ENCODE results near the gene KYAT1. TPM values are rescaled to one million over a fixed set of nuclear protein-coding genes. Genes with fewer than 3 reads are reported as not detected.
"Not testable (repeated sequence)": the region's sequence is repeated elsewhere in the genome, so short reads cannot be mapped to it uniquely, and the experiment has no call there.

KYAT1 gene
- total RNA-seq, 1 donor from 2014 or later, result 9.8 TPM

DNA sequence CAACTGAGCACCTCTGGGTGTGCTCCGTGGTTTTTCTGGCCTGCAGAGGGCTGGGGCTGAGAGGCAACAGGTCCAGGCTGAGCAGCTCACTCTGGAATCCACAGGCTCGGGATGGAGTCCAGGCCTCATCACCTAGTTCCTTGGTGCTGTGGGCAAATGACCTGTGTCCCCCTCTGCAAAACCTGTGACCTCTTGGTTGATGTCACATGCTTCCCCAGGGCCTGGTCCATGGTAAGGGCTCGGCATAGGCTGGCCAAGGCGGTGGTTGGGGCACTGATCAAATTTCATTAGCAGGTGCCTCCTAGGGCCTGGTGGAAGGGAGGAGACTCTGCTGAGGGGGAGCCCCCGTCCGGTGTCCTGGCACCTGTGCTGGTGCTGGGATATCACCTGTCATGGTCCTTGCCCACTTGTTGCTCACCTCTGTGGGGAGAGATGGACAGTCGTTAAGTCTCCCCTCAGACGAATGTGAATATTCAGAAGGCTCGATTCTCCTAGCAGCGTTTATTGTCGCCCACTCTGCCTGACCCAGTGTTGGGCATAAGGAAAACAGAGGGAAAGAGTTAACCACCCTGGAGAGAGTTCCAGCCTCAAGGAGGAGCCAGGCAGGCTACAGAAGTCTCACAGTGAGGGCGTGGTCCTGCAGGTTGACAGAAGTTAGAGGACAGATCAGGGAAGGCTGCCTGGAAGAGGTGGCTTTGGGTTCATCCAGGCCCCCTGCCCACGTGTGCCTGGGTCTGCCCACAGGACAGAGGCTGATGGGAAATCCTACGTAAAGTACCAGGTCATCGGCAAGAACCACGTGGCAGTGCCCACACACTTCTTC, 60.0 kb downstream of the KYAT1 start:
- no peak for FAIRE-seq
- no peak for DNase-seq (ENCODE audit: low spot score in 2 of 2)

DNA sequence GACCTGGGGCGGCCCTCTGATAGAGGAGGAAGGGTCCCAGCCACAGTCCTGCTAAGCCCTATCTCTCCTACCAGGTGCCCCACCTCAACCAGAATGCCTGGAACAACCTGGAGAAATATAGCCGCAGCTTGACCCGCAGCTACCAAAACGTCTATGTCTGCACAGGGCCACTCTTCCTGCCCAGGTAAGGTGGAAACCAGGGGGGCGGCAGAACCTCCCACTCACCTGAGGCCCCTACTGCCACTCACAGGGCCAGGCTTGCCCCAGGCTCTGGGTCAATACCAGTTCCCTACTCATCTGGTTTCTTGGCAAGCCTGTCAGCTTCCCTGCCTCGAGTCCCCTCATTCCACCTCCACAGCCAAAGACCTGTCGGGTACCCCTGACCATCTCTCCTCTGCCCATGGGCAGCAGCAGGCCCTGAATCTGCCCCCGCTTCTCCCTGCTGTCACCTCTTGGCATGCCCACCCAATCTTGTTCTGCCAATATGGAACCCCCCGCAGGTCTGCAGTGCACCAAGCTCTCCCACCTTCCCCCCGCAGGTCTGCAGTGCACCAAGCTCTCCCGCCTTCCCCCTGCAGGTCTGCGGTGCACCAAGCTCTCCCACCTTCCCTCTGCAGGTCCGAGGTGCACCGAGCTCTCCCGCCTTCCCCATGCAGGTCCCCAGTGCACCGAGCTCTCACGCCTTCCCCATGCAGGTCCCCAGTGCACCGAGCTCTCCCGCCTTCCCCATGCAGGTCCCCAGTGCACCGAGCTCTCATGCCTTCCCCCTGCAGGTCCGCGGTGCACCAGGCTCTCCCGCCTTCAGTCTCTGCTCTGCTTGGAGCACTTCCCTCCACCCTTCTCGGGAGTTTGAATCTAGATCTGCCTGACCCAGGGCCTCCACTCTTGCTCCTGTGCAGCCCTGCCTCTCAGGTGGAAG, 60.8 kb downstream of the KYAT1 start:
- FAIRE-seq, result no peak
- DNase-seq (ENCODE audit: low spot score in 2 of 2), result no peak

DNA sequence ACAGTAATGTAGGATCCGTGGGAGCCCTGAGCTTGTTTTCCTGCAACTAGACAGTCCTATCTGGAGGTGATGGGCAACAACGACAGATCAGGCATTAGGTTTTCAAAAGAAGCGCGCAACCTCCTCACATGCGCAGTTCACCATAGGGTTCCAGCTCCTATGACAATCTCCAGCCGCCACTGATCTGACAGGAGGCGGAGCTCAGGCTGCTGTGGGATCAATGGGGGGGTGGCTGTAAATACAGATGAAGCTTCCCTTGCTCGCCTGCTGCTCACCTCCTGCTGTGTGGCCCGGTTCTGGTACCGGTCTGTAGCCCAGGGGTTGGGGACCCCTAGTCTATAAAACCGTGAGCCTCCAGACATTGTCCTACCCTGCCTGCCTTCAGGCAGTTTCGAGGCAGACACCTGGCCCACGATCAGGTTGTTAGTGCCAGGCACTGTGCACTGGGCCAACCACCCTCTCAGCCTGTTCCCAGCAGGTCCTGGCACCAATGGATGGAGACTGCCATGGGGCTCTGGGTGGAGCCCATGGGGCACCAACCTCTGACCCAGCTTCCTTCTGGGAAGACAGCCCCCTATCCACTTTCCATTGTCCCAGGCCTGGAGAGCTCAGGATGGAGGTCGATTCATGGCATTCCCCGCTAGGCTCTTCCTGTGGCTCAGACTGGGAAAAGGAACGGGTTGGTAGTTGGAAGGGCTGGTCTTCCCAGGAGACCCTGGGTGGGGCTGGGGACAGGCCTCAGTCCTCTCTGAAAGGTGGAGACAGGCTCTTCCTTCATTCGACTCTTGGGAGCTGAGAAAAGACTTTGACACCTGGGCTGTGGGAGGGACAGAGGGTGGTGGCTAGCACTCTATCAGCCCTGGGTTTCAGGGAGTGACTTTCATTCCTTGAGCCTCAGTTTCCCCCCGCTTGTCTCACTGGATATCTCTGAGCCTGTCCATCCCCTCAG, 61.8 kb downstream of the KYAT1 start:
- FAIRE-seq (no peak), DNase-seq (ENCODE audit: low spot score in 2 of 2) (no peak)

DNA sequence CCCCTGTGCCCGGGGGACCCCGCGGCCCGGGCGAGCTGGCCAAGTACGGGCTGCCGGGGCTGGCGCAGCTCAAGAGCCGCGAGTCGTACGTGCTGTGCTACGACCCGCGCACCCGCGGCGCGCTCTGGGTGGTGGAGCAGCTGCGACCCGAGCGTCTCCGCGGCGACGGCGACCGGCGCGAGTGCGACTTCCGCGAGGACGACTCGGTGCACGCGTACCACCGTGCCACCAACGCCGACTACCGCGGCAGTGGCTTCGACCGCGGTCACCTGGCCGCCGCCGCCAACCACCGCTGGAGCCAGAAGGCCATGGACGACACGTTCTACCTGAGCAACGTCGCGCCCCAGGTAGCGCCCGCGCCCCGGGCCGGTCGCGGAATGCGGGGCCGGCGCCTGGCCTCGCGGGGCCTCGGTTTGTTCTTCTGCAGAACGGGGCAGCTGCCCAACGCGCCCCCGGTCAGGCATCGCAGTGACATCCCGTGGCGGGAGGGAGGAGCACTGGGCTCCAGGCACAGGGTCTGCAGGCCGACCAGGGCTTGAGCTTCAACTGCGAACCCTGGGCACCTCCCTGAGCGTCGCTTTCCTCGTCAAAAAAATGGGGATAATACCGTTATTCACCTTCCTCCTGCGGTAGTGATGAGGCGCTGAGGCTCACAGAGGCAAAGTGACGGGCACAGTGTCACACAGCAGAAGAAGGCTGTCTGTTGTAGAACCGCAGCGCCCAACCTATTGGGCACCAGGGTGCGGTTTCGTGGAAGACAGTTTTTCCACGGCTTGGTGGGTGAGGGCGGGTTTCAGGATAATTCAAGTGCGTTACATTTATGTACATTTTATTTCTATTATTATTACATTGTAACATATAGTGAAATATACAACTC, 62.7 kb downstream of the KYAT1 start:
- FAIRE-seq (no peak), DNase-seq (ENCODE audit: low spot score in 2 of 2) (peak; percentile 55 to 63)

DNA sequence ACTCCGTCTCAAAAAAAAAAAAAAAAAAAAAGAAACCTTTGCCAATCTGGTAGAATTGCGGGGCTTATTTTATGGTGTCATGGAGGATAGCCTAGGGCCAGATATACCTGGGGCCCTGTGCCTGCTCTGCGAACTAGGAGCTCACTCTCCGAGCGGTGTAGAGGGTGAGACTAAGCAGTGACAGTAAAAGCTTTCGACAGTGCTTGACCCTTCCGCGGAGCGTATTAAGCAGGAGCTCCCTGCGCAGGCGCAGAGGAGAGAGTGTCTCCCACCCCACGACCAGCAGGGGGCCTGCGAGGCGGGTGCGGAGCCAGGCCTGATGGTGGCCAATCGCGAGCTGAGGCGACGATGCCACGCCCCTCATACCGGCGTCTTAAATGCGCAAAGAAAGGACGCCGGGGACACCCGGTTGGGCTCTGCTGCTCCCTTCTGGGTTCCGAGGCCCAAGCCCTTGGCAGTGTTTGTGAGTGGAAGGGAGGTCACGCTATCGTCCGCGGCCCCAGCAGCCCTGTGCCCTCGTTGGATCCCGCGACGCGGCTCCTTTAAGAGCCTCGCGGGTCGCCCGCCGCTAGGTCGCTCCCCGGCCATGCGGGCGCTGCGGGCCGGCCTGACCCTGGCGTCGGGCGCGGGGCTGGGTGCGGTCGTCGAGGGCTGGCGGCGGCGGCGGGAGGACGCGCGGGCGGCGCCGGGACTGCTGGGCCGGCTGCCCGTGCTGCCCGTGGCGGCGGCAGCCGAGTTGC, 63.5 kb downstream of the KYAT1 start, which contains the start of gene ENDOG:
ENDOG (plus strand) TSS at position 402 of the 740 bp plus-strand sequence; CDS start at position 587, 185 bp downstream.
- peak; percentile 97 to 98 for DNase-seq (ENCODE audit: low spot score in 2 of 2)
- peak; percentile 42 for FAIRE-seq

DNA sequence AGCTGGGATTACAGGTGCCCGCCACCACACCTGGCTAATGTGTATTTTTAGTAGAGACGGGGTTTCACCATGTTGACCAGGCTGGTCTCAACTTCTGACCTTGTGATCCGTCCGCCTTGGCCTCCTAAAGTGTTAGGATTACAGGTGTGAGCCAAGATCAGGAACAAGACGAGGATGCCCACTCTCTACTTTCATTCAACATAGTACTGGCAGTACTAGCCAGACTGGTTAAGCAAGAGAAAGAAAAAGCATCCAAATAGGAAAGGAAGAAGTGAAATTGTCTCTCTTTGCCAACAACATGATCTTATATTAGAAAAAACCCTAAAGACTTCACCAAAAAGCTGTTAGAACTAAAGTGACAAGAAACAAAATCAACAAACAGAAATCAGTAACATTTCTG, 70.9 kb downstream of the KYAT1 start:
- DNase-seq (ENCODE audit: low spot score in 2 of 2) (no peak), FAIRE-seq (no peak)

DNA sequence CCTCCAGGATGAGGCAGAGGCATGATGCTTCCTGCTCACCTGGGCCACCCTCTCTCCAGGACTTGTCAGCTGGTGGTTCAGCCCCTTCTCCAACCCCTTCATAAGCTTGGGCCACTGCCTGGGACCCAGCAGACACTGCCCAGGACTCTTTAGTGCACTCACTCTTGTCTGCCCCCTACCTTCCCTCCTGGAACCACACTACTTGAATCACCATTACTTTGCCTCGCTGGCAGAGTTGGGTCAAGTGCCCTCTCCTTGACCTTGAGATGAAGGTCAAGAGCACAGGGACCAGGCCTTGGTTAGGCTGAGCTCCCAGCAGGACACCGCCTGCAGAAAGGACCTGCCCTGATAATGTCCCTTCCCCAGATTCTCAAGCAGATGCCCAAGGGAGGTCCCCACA, 71.9 kb downstream of the KYAT1 start:
- no peak for FAIRE-seq

DNA sequence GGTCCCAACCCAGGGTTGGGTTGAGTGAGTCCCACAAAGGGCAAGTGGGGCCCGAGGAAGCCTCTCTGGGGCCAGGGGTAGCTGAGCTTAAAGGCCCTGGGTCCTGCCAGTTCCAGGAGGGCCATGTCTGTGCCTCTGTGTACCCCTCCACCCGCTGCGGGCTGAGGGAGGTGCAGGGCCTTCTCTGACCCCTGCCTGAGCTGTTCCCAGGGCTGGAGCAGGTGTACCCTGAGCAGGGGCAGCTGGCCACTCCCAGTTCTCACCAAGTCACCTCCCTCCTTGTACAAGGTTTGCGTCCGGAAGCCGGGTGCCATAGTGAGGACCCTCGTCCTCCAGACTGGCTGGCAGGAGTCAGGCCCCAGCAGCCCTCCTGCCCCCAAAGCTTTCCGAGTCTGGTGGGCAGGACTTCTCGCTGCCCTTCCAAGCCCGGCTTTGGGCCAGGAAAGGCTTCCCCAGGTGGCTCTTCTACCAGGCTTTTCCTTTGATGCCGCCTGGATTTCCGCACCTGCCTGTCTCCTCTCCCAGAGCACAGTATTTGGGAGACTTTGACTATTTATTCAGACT, 72.6 kb downstream of the KYAT1 start:
- FAIRE-seq (no peak), DNase-seq (ENCODE audit: low spot score in 2 of 2) (no peak)

More for the DNA sequence above, 71.9 kb downstream of the KYAT1 start:
- no peak for DNase-seq (ENCODE audit: low spot score in 2 of 2)

DNA sequence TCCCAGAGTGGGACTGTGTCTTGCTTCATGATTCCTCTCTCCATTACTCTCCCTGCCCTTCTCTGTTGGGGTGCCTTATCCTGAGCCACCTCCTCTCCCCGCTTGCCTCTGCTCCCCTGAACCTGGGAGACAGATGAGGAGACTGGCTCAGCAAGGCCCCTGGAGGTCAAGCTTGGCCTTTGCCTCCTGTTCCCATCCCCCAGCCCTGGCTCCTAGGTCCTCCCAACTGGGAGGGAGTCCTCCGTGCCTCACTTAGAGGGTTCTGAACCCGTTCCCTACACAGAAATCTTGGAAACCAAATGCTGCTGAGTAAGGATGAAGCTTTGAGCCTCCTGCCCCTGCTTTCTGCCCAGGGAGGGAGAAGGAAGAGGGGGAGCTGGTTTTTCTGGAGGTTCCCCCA, 73.2 kb downstream of the KYAT1 start:
- DNase-seq (ENCODE audit: low spot score in 2 of 2) (no peak), FAIRE-seq (no peak)

DNA sequence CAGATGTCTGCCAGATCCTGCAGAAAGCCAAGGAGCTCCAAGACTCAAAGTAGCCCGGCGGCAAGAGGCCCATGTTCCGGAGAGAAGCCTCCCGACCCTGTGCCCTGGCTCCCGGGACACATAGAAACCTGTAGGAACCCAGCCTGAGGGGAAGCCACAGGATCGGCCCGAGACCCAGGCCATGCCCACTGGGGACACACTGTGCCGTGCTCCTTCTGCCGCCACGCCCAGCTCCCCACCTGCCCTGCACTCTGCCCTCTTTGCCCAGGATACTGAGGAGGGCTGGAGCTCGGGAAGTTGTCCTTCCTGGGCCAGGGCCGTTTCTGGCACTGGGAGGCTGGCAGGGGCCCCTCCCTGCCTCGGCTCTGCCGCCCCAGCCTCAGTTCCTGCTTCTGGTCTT, 73.9 kb downstream of the KYAT1 start:
- no peak for DNase-seq (ENCODE audit: low spot score in 2 of 2)
- no peak for FAIRE-seq

DNA sequence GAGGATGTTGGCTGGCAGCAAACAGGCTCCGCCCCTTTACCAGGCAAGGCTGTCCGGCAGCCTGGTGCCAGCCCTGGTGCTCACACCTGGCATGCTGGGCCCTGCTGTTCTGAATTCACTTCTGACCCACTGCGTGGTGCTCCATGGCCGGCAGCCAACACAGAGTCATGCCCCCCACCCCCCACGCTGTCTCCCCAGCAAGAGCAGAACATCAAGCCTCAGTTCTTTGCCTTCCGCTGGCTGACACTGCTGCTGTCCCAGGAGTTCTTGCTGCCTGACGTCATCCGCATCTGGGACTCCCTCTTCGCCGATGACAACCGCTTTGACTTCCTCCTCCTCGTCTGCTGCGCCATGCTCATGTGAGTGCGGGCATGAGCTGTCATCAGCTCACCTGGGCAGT, 76.1 kb downstream of the KYAT1 start:
- no peak for FAIRE-seq
- DNase-seq (ENCODE audit: low spot score in 2 of 2), result peak in 1 of 2 donors; percentile 64

DNA sequence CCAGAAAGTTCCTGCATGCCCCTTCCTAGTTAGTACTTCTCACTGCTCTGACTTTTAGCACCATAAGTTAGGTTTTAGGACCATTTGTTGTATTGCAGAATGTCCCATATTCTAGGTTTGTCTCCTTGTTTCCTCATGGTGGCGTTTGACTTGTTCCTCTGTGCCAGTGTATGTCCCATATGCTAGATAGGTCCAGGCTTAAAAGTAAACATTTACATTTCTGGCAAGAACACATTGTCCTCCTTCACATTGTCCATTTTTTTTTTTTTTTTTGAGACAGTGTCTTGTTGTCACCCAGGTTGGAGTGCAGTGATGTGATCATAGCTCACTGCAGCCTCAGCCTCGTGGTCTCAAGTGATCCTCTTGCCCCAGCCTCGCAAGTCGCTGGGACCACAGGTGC, 79.3 kb downstream of the KYAT1 start:
- DNase-seq (ENCODE audit: low spot score in 2 of 2), result no peak

DNA sequence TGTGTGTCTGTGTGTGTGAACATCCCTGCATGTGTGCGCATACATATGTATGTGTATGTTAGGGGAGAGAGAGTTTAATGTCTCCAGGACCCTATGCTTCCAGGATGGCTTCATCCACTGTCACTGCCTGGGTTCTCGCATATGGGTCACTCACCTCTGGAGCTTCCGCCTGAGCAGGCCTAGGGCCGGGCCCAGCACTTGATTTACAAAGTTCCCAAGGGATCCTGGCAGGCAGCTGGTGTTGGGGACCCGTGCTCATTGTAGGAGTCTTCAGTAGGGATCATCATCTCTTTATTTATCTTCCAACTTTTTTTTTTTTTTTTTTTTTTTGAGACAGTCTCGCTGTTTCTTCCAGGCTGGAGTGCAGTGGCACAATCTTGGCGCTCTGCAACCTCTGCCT, 81.7 kb downstream of the KYAT1 start:
- FAIRE-seq (no peak), DNase-seq (ENCODE audit: low spot score in 2 of 2) (no peak)

More for the DNA sequence above, 79.3 kb downstream of the KYAT1 start:
- FAIRE-seq, result no peak

DNA sequence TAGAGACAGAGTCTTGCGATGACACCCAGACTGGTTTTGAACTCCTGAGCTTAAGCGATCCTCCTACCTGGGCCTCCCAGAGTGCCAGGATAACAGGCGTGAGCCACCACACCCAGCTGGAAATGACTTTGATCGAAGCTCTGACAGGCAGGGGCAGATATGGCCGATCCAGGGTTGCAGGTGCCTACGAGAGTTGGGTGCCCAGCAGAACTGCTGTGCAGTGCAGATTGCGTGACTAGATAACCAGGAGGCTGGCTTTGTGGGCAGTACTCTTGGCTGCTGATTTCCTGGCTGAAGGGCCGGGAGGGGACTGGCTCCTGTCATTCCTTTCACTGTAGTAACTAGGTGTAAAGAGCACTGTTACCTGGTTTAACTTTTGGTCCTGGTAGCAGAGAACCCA, 82.9 kb downstream of the KYAT1 start:
- FAIRE-seq (no peak), DNase-seq (ENCODE audit: low spot score in 2 of 2) (no peak)

DNA sequence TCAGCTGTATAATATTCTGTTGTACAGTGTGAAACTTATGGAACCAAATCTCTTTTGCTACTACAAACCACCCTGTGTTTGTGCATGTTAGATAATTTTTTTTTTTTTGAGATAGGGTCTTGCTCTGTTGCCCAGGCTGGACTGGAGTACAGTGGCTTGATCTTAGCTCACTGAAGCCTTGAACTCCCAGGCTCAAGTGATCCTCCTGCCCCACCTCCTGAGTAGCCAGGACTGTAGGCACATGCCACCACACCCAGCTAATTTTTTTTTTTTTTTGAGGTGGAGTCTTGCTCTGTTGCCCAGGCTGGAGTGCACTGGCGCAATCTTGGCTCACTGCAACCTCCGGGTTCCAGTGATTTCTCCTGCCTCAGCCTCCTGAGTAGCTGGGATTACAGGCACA, 86.8 kb downstream of the KYAT1 start:
- not testable (repeated sequence) for FAIRE-seq; DNase-seq (ENCODE audit: low spot score in 2 of 2)

DNA sequence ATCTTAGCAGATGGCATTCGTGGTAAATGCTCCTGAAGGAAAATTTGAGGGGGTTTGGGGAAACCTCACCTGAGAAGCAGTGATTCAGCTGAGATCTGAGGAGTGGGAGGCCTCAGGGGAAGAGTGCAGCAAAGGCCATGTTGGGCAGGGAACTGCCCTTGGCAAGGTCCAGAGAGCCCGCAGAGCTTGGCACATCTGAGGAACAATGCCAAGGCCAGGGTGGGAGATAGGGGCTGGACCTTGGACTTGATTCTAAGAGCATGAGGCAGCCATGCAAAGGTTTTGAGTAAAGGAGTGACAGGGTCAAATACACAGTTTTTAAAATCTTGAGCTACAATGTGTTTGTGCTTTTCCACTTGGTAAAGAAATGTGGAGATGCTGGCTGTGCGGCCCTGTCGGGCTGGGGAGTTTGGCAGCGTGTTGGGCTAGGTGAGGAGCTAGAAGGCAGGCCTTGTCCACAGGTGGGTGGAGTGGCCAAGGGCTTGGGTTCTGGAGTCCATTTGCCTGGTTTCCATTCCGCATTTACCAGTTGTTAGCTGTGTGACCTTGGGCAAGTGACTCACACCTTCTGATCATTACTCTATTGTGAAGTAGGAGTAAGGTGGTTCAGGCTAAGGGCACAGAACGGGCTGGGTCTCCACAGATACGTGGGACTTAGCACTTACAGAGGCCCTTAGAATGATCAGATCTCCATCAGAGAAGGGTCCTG, 88.6 kb downstream of the KYAT1 start:
- DNase-seq (ENCODE audit: low spot score in 2 of 2) (no peak), FAIRE-seq (no peak)

DNA sequence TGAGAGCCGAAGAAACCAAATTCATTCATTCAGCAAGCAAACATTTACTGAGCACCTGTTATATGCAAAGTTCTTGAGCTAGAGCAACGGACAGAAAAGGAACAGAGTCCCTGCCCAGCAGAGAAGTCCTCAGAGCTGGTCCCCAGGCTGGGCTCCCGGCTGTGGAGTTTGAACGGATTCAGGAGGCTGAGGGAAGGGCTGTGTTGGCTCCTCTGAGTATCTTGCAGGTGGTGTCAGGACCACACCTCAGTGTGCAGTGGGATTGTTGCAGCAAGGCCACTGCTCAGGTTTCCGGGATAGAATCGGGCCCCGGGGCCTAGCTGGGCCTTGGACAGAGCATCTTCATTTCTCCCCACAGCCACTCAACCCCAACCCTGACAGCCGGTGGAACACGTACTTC, 89.6 kb downstream of the KYAT1 start:
- FAIRE-seq (no peak), DNase-seq (ENCODE audit: low spot score in 2 of 2) (no peak)

DNA sequence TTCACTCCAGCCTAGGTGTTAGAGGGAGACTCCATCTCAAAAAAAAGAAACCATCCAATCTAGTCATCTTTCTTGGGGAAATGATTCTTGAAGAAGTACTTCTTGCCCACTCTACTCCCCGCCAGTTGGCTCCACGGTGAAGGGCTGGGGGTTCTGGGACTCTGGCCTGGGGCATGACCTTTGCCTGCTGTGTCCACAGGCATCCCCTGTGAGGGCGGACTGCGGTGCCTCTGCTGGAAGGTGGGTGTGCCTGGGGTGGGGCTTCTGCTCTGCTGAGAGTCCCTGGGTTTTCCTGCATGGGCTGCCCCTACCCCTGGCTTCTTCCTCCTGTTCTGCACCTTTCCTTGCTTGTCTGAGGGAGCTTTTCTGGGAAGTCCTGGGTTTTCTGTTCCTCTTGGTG, 91.2 kb downstream of the KYAT1 start:
- FAIRE-seq, result no peak

More for the DNA sequence above, 91.2 kb downstream of the KYAT1 start:
- no peak for DNase-seq (ENCODE audit: low spot score in 2 of 2)

Measured in frontal cortex (tissue), 4 donors.